Stimulated activated naive CD4-positive, alpha-beta T cell treated with Interleukin-2 at 50 U/mL for 16 hours (primary cell): Measurements from ENCODE around the gene TGFBR2.

Experiments
- DNase-seq: peaks from one replicate; lab custom pipeline; 2025; lab: John Stamatoyannopoulos, UW

The TGFBR2 gene

DNA sequence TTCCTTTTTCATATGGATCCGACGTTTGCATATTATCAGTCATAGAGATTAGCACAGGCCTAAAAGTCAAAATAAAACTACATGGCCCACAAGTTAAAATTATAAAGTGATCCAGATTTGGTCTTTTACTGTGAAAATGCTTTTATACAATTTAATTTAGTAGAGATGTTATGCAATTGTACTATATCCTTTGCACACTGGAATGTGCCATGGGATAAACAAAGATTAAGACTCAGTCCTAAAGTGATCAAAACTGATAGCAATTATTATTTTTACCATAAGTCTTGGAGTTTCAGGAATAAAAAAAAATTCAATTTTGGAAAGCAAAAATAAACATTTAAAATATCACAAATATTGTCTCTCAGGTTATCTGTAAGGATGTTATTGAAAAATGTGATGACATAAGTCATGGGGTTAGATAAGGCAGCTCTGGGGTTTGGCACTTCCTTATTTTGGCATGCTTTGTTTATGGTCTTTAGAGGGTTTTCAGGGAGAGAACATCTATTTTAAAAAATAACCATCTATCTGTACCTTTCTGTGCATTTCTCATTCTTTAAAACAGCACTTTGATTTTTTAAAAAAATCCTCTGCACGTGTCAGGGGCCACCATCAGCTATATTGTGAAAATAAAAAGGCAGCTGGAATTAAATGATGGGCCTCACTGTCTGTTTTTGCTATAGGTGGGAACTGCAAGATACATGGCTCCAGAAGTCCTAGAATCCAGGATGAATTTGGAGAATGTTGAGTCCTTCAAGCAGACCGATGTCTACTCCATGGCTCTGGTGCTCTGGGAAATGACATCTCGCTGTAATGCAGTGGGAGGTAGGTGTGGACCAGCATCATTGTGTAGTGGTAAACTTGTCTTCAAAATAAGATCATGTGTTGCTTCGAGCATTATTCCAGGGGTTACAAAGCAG lies 67.3 kb downstream of the TGFBR2 start:
- no peak for DNase-seq

- no peak for DNase-seq
Observed at GRCh38 chr3:30675006-30675405, 68.6 kb downstream of the TGFBR2 start.

- no peak for DNase-seq
Observed at GRCh38 chr3:30675774-30676173, 69.4 kb downstream of the TGFBR2 start.

DNA sequence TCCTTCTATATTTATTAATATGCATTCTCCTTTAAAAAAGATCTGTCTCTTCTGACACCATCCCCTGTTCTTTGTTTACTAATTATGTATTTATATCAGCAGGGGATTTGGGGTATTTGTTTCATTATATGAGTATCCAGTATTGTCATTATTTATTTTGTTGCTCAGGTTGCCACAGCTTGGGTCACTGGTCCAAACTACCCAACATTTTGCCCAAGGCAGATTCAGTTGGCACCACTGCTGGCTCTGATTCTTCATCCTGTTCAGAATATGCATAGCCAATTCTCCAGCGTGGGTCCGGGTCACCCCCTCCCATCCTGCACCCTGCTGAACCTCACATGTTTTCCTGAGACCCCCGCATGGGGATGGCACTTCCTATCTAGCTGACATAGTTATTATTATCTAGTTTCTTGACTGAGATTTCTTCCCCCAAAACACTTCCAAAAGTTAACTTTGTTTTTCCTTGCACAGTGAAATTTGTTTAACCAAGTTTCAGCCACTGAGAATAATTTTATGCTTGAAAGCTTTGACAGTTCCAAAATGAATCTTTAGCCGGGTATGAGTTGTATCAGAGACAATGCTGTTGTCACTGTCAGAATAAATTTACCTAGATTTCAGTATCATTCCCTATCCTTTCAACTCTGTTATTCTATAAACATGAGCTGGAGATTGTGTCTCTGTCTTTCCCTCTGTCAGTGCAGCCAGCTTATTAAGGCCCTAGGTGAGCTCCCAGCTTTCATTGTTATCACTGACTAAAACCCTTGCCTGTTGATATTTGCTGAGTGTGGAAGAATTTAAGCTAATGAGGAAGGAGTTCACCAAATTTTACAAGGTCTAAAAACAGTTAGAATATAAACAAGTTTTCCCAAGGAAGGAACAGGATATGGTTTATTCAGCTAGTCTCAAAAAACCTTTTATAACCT lies 70.3 kb downstream of the TGFBR2 start:
- no peak for DNase-seq

GRCh38 chr3:30677347-30677685 lies 70.9 kb downstream of the TGFBR2 start:
- DNase-seq: no peak

- no peak for DNase-seq
Observed at GRCh38 chr3:30679045-30679444, 72.6 kb downstream of the TGFBR2 start.

DNA sequence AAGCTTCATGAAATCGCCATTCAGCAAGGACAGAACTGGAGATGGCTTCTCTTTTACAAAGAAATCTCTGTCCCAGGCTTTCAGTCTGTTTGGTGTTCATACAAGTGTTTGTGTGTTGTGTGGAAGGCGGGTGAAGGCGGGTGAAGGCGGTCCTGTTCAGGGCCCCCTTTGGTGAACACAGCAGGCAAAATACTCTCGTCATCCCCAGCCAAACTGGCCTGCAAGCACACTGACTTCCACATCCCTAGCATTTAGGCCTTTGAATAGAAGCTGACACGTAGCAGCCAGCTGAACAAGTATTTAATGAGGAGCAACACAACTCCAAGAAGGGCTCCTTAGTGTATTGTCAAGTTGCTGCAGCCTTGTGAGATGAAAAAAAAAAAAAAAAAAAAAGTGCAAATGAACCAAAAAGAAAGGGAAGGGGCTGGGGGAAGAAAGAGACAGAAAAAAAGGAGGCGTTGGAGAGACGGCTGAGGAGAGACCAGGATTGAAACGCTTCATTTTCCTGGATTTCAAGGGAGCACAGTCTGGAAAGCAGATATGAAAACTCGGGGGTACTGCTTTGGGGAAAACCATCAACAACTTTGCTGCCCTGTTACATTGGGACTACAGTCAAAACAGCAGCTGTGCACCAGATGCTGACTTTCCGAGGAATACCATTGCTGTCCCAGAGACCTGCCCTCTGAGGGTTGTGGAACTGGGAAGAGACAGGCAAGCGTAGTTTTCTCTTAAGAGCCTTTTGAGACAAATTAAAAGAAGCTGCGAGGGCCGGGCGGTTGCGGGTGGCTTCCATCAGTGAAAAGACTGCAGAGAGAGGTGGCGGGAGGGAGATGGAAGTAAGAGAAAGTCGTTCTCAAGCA lies 74.6 kb downstream of the TGFBR2 start:
- no peak for DNase-seq

GRCh38 chr3:30681649-30682211 lies 75.3 kb downstream of the TGFBR2 start:
- DNase-seq: no peak

- DNase-seq: no peak
Observed at GRCh38 chr3:30682434-30683155, 76.2 kb downstream of the TGFBR2 start.

GRCh38 chr3:30683769-30684168 lies 77.4 kb downstream of the TGFBR2 start:
- DNase-seq: no peak

DNA sequence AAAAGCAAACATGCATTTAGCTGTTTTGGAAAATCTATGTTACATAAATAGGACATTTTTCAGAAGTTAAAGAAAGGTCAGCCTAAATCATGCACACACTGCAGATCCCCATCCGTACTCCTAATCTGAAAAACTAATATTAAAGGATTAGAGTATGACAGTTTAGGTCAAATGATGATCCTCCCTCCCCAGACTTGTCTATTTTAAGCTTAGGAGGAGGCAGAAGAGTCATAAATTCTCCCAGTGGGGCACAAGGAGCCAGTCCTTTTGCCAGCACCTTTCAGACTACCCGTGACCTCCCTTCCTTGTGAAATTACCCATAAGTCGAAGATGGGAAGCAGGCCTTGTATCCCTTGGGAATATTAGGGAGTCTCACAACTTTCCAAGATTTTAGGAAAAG lies 78.0 kb downstream of the TGFBR2 start:
- DNase-seq: no peak

DNA sequence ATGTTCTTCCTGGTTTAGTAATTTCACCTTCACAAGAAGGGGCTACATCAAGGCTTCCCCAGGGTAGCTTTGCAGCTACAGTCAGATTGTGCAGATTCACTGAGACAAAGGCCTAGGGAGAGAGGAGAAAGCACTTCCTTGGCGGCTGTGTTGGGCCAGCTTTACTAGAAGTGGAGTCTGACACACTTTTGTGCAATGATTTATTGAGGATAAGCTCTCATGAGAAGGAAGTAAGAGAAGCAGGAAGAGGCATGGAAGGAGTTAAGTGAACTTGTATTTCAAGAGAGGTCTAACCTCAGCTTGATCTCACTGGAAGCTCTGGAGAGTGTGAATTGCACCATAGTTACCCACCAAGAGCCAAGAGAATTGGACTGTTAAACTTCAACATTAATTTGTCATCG lies 78.9 kb downstream of the TGFBR2 start:
- no peak for DNase-seq

DNA sequence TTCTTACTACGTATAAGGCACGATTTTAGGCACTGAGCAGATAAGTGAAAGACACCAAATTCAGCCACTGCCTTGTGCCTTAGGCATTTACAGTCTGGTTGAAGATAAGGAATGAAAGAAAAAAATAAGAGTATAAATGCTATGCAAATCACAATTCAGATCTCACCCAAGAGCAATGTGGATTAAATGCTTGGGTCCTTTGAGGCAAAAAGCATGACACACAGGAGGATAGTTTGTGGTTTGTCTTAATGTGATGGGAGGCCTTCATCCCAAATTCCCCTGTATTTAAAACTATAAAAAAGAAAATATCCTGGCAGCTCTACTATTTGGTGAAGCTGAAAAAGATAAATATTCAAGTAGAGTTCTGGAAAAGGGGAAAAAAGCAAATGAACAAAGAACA lies 79.8 kb downstream of the TGFBR2 start:
- DNase-seq: no peak

- DNase-seq: no peak
Observed at GRCh38 chr3:30686799-30687198, 80.4 kb downstream of the TGFBR2 start.

DNA sequence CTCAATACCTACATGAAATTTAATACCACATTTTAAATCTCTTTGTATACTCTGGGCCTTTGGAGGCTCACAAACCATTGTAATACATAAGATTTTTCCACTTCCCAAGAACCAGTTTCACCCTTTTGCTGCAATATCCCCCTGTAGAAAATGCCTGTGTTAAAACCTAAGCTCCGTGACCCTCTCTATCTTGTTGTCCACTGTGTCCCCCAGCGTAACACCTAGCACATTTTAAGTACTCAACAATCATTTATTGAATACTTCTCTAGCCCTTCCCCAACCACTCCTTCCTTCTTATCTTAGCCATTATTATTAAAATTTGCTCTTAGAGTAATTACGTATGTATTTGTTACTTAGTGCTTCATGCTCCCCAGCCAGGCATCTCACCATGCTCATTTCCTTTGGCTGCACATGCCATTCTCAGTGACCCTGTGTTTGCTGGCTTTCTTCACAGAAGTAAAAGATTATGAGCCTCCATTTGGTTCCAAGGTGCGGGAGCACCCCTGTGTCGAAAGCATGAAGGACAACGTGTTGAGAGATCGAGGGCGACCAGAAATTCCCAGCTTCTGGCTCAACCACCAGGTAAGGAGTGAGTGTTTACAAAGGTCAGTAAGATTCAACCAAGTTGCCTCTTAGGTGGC lies 81.6 kb downstream of the TGFBR2 start:
- no peak for DNase-seq

DNA sequence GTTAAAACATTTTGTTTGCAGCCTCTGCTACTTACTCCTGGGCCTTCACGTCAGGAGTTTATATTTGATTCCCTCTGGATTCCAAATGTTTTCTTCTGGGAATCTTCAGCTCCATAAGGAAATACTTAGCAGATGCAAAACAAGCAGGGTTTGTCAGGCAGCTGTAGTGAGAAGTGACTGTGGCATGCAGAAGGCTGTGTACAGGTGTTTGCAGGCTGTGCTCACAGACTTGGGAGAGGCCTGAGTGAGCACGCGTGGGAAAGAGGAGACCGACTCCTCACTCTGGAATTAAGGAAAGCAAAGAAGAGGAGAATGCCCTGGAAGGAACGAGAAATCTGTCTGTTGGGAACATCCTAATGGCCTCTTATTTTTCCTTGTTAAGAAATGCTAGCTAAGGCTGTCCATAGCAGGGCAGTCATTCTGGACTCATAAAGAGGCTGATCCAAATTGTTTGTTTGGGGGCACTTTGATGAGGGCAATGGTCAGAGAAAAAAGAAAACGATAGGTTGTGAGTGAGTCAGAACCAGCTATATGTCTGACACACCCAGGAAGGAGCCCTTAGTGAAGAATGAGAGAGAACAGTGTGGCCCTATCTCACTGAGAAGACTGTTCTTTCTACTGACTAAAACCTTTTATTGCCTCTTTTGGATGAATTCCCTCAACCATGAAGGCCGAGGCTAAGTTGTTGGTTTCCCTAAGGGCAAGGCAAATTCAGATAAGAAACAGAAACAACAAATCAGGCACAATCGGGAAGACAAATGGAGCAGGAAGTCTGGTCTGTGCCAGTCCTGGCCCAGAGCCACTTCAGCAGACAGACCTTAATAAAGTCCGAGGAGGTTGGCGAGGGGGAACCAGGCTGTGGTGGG lies 82.6 kb downstream of the TGFBR2 start:
- no peak for DNase-seq

GRCh38 chr3:30690199-30690598 lies 83.8 kb downstream of the TGFBR2 start:
- DNase-seq: no peak

- DNase-seq: no peak
Observed at GRCh38 chr3:30691249-30691880, 85.0 kb downstream of the TGFBR2 start.

GRCh38 chr3:30691944-30692343 lies 85.5 kb downstream of the TGFBR2 start:
- no peak for DNase-seq
